ENCODE measurements around the gene OR13F1. TPM values are rescaled to one million over a fixed set of nuclear protein-coding genes. Genes with fewer than 3 reads are reported as not detected.
A peak's percentile ranks its signal among the peaks of the same experiment; 100 is the strongest.
"Not testable (repeated sequence)": the region's sequence is repeated elsewhere in the genome, so short reads cannot be mapped to it uniquely, and the experiment has no call there.

OR13F1 gene, protein sequence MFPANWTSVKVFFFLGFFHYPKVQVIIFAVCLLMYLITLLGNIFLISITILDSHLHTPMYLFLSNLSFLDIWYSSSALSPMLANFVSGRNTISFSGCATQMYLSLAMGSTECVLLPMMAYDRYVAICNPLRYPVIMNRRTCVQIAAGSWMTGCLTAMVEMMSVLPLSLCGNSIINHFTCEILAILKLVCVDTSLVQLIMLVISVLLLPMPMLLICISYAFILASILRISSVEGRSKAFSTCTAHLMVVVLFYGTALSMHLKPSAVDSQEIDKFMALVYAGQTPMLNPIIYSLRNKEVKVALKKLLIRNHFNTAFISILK
- polyA plus RNA-seq (ENCODE audit: insufficient read length in 3 of 3) = not detected
- long read RNA-seq, donor 1, partial matches to known transcripts = 0 of 1 reads
- long read RNA-seq, donor 1, other reads (novel, unspliced or antisense) = 0 of 1 reads
- long read RNA-seq, donor 2 = 0 reads
- long read RNA-seq, donor 3 = 0 reads
- long read RNA-seq, donor 4 = 0 reads
- long read RNA-seq, donor 5 = 0 reads
- long read RNA-seq, donor 6 = 0 reads
- long read RNA-seq, donor 7 = 0 reads
- long read RNA-seq, donor 8 = 0 reads
- long read RNA-seq, donor 9 = 0 reads
- long read RNA-seq, donor 10 = 0 reads
- long read RNA-seq, donor 11 = 0 reads
- long read RNA-seq, donor 12 = 0 reads
- long read RNA-seq, donor 13 = 0 reads
- long read RNA-seq, donor 14 = 0 reads
- long read RNA-seq, donor 15 = 0 reads
- long read RNA-seq, donor 16 = 0 reads

DNA sequence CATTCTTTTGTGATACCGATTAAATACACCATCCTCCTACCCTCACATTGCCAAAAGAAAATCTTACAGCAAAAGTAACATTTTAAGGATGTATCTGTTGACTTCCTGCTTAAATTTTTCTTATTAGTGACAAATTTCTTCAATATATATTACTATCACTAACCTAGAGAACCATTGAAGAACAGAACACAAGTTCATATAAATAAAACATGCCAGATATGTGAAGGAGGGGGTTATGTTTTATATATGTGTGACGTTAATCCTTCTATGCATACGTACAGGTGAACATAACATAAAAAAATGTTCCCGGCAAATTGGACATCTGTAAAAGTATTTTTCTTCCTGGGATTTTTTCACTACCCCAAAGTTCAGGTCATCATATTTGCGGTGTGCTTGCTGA is at the start of gene OR13F1:
TSS of gene OR13F1 (plus strand) at position 301 of the 400 bp plus-strand sequence. CDS start at position 301, 0 bp downstream.
- DNase-seq = no peak

DNA sequence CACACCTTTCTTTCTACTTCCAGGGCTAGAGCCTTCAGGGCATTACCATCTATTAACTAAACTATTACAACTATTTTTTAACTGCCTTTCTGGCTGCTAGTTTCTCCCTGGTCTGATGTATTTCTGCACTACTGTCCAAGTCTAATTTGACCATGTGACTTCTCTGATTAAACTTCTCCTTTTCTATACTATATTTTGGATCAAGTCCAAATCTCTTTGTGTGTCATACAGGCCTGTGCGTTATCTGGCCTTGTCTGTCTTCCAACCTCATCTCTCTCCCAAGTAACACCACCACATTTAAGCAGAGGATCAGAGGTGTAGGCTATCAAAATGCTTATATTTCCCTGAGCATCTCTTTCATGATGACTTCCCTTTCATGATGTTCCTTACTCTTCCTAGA is 47.2 kb upstream of the OR13F1 start:
- DNase-seq = no peak

DNA sequence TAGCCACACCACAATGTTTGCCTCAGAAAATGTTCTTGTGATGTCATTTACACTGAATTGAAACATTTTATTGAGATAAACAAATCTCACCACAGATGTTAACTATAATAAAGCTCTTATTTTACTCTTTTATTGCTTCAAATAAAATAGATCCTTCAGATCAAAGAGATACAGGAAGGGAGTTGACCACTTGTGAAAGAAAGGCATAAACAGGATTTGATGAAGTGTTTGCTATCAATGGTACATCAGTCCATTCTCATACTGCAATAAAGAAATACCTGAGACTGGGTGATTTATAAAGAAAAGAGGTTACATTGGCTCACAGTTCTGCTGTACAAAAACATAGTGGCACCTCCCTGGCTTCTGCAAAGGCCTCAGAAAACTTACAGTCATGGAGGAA is 40.2 kb upstream of the OR13F1 start:
- no peak for DNase-seq

DNA sequence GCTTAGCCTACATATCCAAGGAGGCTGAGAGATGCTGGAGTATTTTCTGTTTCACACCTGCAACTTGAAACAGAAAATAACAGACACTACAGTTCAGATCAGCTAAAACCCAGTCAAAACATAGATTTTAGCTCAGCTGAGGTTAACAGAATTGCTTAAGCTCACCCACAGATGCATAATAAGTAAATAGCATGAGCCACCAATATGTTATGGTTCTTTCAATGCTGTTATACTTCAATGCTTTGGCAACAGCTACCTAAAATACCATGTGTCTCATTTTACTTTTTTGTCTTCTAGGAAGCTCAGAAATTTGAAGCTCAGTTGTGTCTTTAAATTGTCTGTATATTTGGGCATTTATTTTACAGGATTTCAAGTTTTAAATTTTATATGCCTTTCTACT is 35.8 kb upstream of the OR13F1 start:
- no peak for DNase-seq

DNA sequence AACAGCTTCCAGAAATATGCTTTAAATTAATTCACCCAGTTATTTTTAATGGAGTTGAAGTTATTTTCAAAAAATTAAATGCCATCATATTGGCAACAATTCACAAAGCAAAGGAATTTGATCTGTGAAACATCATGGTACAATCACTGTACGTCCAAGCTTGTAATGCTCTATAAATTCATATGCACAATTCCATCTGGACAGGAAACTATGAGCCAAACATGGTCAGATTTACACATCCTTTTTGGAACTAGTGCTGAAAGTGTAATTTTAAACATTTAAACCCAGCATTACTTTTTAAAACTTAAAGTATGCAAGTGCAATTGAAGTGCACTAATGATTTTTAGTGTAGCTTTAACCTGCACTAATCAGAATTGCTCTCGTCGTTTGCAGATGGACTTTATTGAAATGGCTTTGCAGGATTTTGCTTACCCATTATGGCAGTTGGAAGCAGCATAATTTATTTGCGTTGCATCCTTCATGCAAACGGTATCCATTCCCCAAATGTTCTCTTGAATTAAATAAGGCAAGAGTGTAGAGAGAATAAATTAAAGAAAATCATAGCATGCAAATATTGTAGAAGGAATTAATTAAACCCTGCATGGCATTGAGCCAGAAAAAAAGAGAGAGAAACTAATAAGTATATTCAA is 21.0 kb upstream of the OR13F1 start:
- no peak for DNase-seq

DNA sequence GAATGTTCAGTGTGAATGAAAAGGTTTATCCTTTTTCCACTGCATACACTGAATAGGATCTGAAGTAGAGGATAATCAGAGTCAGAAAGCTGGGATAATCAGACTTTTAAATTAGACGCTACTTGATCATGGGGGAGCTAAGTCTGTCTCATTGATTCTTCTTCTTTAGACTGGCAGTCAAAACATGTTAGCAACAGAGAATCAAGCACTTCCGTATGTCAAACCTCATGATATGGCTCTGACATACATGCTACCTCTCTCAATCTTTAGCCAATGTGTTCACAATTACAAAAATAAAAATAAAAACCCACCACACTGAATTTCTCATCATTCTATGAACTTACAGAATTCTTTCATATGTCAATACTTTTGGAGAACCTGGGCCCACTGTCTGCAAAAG is 19.0 kb upstream of the OR13F1 start:
- DNase-seq = no peak

DNA sequence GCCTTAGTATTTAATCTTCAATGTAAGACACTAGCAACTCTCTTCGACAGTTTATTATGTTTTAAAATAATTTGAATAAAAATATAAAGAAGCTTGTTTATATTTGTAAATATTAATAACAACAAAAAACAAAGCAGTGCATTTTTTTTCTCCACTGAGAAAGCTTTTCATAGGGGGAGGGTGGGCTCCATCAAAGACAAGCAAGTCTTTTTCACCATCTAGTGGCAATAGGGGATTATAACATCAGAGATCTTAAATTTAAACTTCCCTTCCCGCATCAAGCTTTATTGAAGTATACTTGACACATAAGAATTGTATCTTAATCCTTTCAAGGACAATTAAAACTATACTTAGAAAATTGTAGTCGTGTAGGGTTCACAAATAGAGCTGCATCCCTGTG is 9.3 kb upstream of the OR13F1 start:
- peak; percentile 15 for DNase-seq

DNA sequence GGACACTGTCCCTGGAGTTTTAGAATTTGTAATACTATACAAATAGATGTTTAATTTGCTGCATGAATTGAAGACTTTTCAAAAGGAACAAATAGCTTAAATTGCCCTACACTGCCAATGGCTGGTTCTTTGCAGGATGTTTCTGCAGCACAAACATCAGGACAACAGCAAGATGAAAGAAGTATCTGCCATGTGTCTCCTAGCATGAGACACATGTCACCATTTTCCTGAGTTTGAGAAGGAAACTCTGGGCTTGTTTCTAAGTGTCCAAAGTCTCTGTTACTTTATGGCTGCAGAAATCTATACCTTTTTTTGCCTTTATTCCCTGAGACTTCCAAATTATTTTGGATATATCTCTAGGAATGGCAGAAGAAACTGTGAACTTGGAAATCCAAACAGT is 623 bp upstream of the OR13F1 start:
- DNase-seq = no peak

DNA sequence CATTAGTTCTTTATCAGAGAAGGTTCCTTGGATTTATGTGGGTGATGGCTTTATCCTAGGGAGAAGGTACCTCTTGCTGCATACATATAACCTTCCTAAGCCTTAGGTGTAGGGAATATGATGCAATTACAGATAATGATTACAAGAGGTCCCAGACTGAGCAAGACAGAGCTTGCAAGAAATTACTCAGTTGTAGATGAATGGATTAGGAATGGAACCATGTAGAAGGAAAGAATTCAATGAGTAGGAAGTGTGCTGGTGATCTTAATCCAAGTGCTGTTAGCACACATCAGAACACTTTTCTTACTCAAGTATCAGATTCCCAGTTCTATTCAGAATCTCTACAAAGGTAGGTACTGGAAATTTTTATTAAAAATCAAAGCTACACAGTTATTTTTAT is 2.5 kb downstream of the OR13F1 start:
- DNase-seq = no peak

DNA sequence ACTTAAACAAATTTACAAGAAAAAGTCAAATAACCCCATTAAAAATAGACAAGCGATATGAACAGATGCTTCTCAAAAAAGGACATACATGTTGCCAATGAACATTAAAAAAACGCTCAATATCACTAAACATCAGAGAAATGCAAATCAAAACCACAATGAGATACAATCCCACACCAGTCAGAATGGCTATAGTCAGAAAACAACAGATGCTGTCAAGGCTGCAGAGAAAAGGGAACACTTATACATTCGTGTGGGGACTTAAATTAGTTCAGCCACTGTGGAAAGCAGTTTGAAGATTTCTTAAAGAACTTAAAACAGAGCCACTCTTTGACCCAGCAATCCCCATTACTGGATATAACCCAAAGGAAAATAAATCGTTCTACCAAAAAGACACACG is 10.8 kb downstream of the OR13F1 start:
- DNase-seq = no peak

DNA sequence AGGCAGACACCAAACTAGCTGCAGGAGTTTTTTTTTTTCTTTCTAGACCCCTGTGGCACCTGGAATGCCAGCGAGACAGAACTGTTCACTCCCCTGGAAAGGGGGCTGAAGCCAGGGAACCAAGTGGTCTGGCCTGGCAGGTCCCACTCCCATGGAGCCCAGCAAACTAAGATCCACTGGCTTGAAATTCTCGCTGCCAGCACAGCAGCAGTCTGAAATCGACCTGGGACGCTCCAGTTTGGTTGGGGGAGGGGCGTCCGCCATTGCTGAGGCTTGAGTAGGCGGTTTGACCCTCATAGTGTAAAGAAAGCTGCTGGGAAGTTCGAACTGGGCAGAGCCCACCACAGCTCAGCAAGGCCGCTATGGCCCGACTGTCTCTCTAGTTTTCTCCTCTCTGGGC is 16.2 kb downstream of the OR13F1 start:
- not testable (repeated sequence) for DNase-seq

DNA sequence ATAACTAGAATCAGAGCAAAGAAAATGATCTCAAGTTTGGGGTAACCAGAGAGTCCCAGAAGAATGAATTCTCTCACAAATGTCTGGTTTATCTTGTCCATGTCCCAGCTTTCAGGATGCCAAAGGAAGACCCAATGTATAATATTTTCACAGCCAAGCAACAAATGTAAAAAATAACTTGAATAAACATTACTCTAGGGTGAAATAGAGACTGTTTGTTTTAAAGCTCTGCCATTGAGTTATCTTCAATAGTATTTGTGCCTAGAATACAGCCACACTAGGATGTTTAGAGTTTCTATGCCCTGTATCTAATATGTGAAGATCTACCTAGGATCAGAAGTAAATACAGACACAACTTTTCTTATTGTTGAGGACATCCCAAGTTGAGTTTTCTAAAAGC is 23.0 kb downstream of the OR13F1 start, which contains the start of gene OR13C4:
TSS of gene OR13C4 (minus strand) at position 101 of the 400 bp plus-strand sequence. CDS start at position 101, 0 bp downstream.
- no peak for DNase-seq

DNA sequence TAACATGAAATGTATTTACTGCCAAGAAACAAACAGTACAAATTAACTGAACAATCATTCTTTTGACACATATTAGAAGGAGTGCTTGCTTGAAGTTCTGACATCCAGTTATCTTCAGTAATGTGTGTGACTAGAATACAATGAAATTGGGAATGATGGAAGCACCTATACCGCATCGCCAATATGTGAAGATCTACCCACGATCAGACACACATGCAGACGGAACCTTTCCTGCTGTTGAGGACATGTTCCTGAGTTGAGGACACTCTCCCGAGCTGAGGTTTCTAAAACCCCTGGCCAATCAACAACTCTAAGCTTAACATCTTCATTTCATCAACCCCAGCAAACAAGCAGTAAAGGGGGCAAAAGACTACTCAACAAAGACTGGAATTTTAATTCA is 32.7 kb downstream of the OR13F1 start, which contains the start of gene OR13C3:
TSS of gene OR13C3 (minus strand) at position 101 of the 400 bp plus-strand sequence. CDS start 133 bp downstream, outside the sequence.
- no peak for DNase-seq

DNA sequence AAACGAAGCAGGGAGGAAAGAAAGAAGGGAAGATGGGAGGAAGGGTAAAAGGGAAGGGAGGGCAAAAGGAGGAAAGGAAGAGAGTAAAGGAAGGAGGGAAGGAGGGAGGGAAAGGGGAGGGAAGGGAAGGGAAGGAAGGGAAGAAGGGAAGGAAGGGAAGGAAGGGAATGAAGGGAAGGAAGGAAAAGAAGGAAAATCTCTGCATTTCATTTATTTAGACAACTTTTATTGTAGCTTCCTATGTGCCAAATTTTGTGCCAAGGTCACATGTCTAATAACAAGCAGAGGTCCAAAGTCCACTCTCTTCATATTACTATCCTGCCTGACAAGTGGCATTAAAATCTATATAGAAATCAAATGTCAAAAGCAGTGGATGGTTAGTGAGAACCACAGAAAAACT is 35.2 kb downstream of the OR13F1 start:
- DNase-seq = no peak

DNA sequence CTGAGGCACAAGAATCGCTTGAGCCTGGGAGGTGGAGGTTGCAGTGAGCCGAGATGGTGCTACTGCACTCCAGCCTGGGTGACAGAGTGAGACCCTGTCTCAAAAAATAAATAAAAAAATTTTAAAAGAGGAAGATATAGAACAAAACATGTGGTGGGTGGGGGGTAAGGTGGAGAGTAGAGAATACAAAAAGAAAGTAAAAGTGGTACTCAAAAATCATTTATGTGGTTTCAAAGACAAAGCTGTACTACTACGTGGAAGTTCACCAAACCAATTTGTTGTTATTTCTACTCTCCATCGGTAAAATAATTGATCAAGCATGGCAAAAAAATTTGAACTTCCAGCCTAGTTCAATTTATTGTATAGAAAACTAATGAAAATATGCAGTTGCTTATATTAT is 40.6 kb downstream of the OR13F1 start:
- DNase-seq = no peak

DNA sequence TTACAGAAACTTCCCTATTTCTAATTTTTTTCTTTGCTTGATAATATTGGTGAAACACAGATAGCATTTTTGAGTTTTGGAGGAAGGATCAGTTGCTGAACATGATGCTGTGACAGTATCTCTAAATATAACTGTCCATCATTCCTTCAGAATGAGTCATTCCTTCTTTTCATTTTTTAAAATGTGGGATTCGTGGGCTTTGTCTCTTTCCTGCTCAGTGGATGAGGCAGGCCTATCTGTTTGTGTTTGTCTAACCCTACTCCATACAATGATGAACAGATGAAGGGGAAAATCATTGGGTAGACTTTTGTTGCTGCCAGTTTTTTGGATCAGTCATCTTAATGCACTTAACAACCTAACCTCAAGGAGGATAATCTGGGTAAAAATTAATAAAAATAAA is 49.2 kb downstream of the OR13F1 start:
- DNase-seq = no peak

Other genes with a start within 250 kb of the OR13F1 start
- not detected for gene OR13C4, start 22.9 kb downstream of the OR13F1 start, polyA plus RNA-seq (ENCODE audit: insufficient read length in 3 of 3)
- not detected for gene OR13C3, start 32.6 kb downstream of the OR13F1 start, polyA plus RNA-seq (ENCODE audit: insufficient read length in 3 of 3)
- not detected for gene OR13C8, start 64.9 kb downstream of the OR13F1 start, polyA plus RNA-seq (ENCODE audit: insufficient read length in 3 of 3)
- not detected for gene OR13C5, start 95.2 kb downstream of the OR13F1 start, polyA plus RNA-seq (ENCODE audit: insufficient read length in 3 of 3)
- under 1 TPM in 1 of 3 donors, not detected in 2; 0.09 TPM for gene OR13C2, start 101.4 kb downstream of the OR13F1 start, polyA plus RNA-seq (ENCODE audit: insufficient read length in 3 of 3)
- not detected for gene OR13C9, start 113.9 kb downstream of the OR13F1 start, polyA plus RNA-seq (ENCODE audit: insufficient read length in 3 of 3)
- not detected for gene OR13D1, start 190.3 kb downstream of the OR13F1 start, polyA plus RNA-seq (ENCODE audit: insufficient read length in 3 of 3)
- gene NIPSNAP3A, start 243.4 kb downstream of the OR13F1 start, polyA plus RNA-seq (ENCODE audit: insufficient read length in 3 of 3) = 10 to 100 TPM; 45.6 to 51.4 (median 50.8) TPM